Measurements from ENCODE around the gene NEURL1B.
A peak's percentile ranks its signal among the peaks of the same experiment; 100 is the strongest.

Gene NEURL1B

GRCh38 chr5:172644266-172644665, 3.2 kb downstream of the NEURL1B start:
- H3K4me3 ChIP-seq = peak overlapping the region; percentile 79
- no peak for DNase-seq (ENCODE audit: low spot score)
- TF ChIP-seq CTCF (IDR thresholded peaks at IDR 0.05) = no peak
- peak overlapping the region in 1 of 2 donors; percentile 89 for H3K27ac ChIP-seq

- H3K4me3 ChIP-seq = peak overlapping the region; percentile 79
- no peak for TF ChIP-seq CTCF (IDR thresholded peaks at IDR 0.05)
- H3K27ac ChIP-seq = peak overlapping the region in 1 of 2 donors; percentile 89
- no peak for DNase-seq (ENCODE audit: low spot score)
Measured at GRCh38 chr5:172644711-172645110, 3.6 kb downstream of the NEURL1B start.

- peak overlapping the region; percentile 28 to 89 for H3K27ac ChIP-seq
- peak overlapping the region; percentile 17 for H3K4me3 ChIP-seq
- DNase-seq (ENCODE audit: low spot score) = no peak
- no peak for TF ChIP-seq CTCF (IDR thresholded peaks at IDR 0.05)
Measured at GRCh38 chr5:172645271-172646055, 4.4 kb downstream of the NEURL1B start.

- Histone ChIP-seq H3K4me3 (peak overlapping the region; percentile 8), H3K27ac (peak overlapping the region; percentile 42 to 89)
- peak; percentile 22 for TF ChIP-seq CTCF (IDR thresholded peaks at IDR 0.05)
- no peak for DNase-seq (ENCODE audit: low spot score)
Measured at GRCh38 chr5:172646716-172647285, 5.7 kb downstream of the NEURL1B start.

- no peak for TF ChIP-seq CTCF (IDR thresholded peaks at IDR 0.05)
- H3K4me3 ChIP-seq = no peak overlapping the region
- DNase-seq (ENCODE audit: low spot score) = no peak
- H3K27ac ChIP-seq = peak overlapping the region; percentile 42 to 89
Measured at GRCh38 chr5:172647352-172648012, 6.4 kb downstream of the NEURL1B start.

- no peak for TF ChIP-seq CTCF (IDR thresholded peaks at IDR 0.05)
Measured at GRCh38 chr5:172648013-172648381, 6.9 kb downstream of the NEURL1B start.

More at GRCh38 chr5:172648013-172648381, 6.9 kb downstream of the NEURL1B start:
- no peak for DNase-seq (ENCODE audit: low spot score)
- H3K27ac ChIP-seq = peak overlapping the region in 1 of 2 donors; percentile 89
- no peak overlapping the region for H3K4me3 ChIP-seq

All from coronary artery (tissue), 2 donors.